ENCODE measurements around the gene SOCS6.

DNA sequence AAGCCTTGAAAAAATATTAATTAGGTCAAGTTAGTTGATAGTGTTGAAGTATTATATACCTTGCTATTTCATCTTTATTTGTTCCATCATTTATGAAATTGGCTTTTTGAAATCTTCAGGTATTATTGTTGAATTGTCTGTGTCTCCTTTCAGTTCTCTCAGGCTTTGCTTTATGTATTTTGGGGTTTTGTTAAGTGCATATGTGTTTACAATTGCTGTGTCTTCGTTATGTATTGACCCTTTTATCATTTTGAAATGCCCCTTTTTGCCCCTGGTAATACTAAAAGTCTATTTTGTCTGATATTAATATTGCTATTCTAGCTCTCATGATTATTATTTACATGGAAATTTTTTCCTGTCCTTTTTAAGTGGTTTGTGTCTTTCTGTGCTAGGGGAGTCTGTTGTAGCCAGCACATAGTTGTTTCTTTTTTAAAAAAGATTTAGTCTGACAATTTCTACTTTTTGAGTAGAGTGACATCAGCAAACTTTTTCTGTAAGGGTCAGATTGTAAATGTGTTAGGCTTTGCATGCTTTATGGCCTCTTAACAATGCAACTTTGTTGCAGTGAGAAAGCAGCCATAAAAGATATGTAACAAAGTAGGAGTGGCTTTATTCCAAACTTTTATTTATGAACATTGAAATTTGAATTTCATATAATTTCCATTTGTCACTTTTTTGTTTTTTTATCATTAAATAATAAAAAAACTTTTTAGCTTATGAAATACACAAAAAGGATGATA lies 19.9 kb downstream of the SOCS6 start:
- TF ChIP-seq, protein P1, sequence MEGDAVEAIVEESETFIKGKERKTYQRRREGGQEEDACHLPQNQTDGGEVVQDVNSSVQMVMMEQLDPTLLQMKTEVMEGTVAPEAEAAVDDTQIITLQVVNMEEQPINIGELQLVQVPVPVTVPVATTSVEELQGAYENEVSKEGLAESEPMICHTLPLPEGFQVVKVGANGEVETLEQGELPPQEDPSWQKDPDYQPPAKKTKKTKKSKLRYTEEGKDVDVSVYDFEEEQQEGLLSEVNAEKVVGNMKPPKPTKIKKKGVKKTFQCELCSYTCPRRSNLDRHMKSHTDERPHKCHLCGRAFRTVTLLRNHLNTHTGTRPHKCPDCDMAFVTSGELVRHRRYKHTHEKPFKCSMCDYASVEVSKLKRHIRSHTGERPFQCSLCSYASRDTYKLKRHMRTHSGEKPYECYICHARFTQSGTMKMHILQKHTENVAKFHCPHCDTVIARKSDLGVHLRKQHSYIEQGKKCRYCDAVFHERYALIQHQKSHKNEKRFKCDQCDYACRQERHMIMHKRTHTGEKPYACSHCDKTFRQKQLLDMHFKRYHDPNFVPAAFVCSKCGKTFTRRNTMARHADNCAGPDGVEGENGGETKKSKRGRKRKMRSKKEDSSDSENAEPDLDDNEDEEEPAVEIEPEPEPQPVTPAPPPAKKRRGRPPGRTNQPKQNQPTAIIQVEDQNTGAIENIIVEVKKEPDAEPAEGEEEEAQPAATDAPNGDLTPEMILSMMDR (conservative IDR thresholded peaks at IDR 0.05; ENCODE audit: low read depth in 2 of 2) = no peak
- TF ChIP-seq JUNB (IDR thresholded peaks at IDR 0.05; ENCODE audit: unreplicated experiment) = no peak

Data from GM23338 (cell line).